GM23248 (cell line): Measurements from ENCODE around the gene DPEP2.

Source experiments
- EZH2 ChIP-seq: fragments of 200-600 bp; sonication (generic); IDR thresholded peaks from 2 replicates; pipeline ENCODE4 v1.6.1; 2018; ENCODE audit warnings: antibody characterized with exemption, mild to moderate bottlenecking; ENCODE audit not compliant: insufficient read depth, poor library complexity, severe bottlenecking
- EZH2phosphoT487 ChIP-seq: fragments of 200-600 bp; sonication (generic); IDR thresholded peaks from 2 replicates; pipeline ENCODE4 v1.6.1; 2018; ENCODE audit warnings: antibody characterized with exemption, moderate library complexity, mild to moderate bottlenecking, low read depth; ENCODE audit not compliant: insufficient read depth

GRCh38 chr16:68028996-68029395 lies 29.7 kb upstream of the DPEP2 start:
- TF ChIP-seq EZH2: no peak
- no peak for TF ChIP-seq EZH2phosphoT487
